ENCODE results near the gene FCN2.

- TF ChIP-seq, protein P1, sequence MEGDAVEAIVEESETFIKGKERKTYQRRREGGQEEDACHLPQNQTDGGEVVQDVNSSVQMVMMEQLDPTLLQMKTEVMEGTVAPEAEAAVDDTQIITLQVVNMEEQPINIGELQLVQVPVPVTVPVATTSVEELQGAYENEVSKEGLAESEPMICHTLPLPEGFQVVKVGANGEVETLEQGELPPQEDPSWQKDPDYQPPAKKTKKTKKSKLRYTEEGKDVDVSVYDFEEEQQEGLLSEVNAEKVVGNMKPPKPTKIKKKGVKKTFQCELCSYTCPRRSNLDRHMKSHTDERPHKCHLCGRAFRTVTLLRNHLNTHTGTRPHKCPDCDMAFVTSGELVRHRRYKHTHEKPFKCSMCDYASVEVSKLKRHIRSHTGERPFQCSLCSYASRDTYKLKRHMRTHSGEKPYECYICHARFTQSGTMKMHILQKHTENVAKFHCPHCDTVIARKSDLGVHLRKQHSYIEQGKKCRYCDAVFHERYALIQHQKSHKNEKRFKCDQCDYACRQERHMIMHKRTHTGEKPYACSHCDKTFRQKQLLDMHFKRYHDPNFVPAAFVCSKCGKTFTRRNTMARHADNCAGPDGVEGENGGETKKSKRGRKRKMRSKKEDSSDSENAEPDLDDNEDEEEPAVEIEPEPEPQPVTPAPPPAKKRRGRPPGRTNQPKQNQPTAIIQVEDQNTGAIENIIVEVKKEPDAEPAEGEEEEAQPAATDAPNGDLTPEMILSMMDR (conservative IDR thresholded peaks at IDR 0.05; ENCODE audit: low read length) = no peak
- no peak for TF ChIP-seq EZH2phosphoT487 (IDR thresholded peaks at IDR 0.05; ENCODE audit: borderline replicate concordance, low read depth, low read length)
Observed at GRCh38 chr9:134929193-134930158, 48.9 kb downstream of the FCN2 start.

Measured in OCI-LY7 (cell line).